SU-DHL-6 (cell line): Measurements from ENCODE around the gene PKD2.
"Not testable (repeated sequence)": the region's sequence is repeated elsewhere in the genome, so short reads cannot be mapped to it uniquely, and the experiment has no call there.

Source experiments
- H2AFZ ChIP-seq: fragments of 200-600 bp; sonication (generic); 2 replicates; pipeline ENCODE4 v1.6.1; 2014; ENCODE audit warnings: low read depth, mild to moderate bottlenecking, moderate library complexity, mixed read lengths, antibody characterized with exemption, low read length; ENCODE audit not compliant: severe bottlenecking
- H3F3A ChIP-seq: fragments of 200-600 bp; shearing (Covaris generic); 2 replicates; pipeline ENCODE4 v1.6.0; 2016; ENCODE audit warnings: antibody characterized with exemption, mild to moderate bottlenecking; ENCODE audit not compliant: insufficient read depth
- H3K27ac ChIP-seq: fragments of 200-600 bp; sonication (generic); 2 replicates; pipeline ENCODE4 v1.5.1; 2016; ENCODE audit warnings: low read depth, mild to moderate bottlenecking, low read length, moderate library complexity, mixed read lengths
- H3K27me3 ChIP-seq: fragments of 200-600 bp; sonication (generic), shearing (Covaris generic); 2 replicates; pipeline ENCODE4 v1.6.0; 2014; ENCODE audit warnings: mild to moderate bottlenecking, low read length
- H3K36me3 ChIP-seq: fragments of 200-600 bp; sonication (generic); 2 replicates; pipeline ENCODE4 v1.6.1; 2014; ENCODE audit warnings: mild to moderate bottlenecking, low read length, mixed read lengths
- H3K4me2 ChIP-seq: fragments of 300-600, 200-600 bp; shearing (Covaris generic), sonication (generic); 2 replicates; pipeline ENCODE4 v1.6.0; 2014; ENCODE audit warnings: low read length, low read depth, mild to moderate bottlenecking; ENCODE audit not compliant: poor library complexity, severe bottlenecking
- H3K4me3 ChIP-seq: fragments of 200-600 bp; sonication (generic); 2 replicates; pipeline ENCODE4 v1.5.1; 2014; ENCODE audit warnings: antibody characterized with exemption, low read length, mild to moderate bottlenecking, mixed read lengths; ENCODE audit not compliant: insufficient read depth, poor library complexity, severe bottlenecking
- H3K79me2 ChIP-seq: fragments of 200-600 bp; sonication (generic); 2 replicates; pipeline ENCODE4 v1.6.1; 2014; ENCODE audit warnings: mild to moderate bottlenecking, low read length, moderate library complexity; ENCODE audit not compliant: insufficient read depth
- H3K9ac ChIP-seq: fragments of 200-600 bp; sonication (generic); 2 replicates; pipeline ENCODE4 v1.7.0; 2014; ENCODE audit warnings: mild to moderate bottlenecking, low read length
- H3K9me2 ChIP-seq: fragments of 200-600 bp; sonication (generic); replicated peaks from 2 replicates; pipeline ENCODE4 v1.6.1; 2014; ENCODE audit warnings: low read length; ENCODE audit not compliant: insufficient read depth
- H3K9me3 ChIP-seq: fragments of 200-600 bp; sonication (generic); 2 replicates; pipeline ENCODE4 v1.6.1; 2014; ENCODE audit warnings: low read length, mixed read lengths; ENCODE audit not compliant: insufficient read depth
- H4K20me1 ChIP-seq: fragments of 200-600 bp; sonication (generic); 2 replicates; pipeline ENCODE4 v1.6.1; 2014; ENCODE audit warnings: low read depth, mild to moderate bottlenecking, antibody characterized with exemption, low read length, moderate library complexity, mixed read lengths
- EZH2phosphoT487 ChIP-seq: fragments of 200-600 bp; sonication (generic), shearing (Covaris generic); conservative IDR thresholded peaks from 2 replicates; pipeline ENCODE4 v1.6.1; 2018; ENCODE audit warnings: mild to moderate bottlenecking, antibody characterized with exemption, low read length, moderate library complexity, mixed read lengths
- TF ChIP-seq, protein P1 (sequence below): fragments of 200-600 bp; sonication (generic); IDR thresholded peaks from one replicate; pipeline ENCODE4 v1.5.1; 2017; ENCODE audit warnings: antibody characterized with exemption, mild to moderate bottlenecking, low read length, moderate library complexity; ENCODE audit not compliant: insufficient read depth, poor library complexity, severe bottlenecking

The PKD2 gene

DNA sequence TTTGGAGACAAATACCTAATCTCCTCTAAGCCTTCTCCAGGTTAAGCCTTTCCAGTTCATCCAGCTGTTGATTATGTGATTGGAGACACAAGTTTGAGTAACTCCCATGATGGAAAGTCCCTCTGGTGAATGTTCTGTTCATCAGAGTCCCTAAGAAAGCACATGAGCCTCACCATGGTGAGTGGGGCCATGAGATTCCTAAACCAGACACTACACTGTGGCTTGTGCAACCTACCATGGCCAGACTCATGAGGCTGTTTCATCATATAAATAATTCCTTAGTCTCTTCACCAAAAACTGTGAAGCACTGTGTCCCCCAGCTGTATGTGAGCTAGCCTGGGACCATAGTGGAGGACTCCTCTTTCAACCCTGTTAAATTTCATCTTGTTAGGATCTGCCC is 14.4 kb downstream of the PKD2 start:
- H3K27me3 ChIP-seq, result no peaks in the 10 kb centered on the region
- H3K4me3 ChIP-seq, result no peak overlapping the region
- H3K36me3 ChIP-seq, result no peaks in the 10 kb centered on the region
- no peak overlapping the region for H2AFZ ChIP-seq
- H4K20me1 ChIP-seq, result no peaks in the 10 kb centered on the region
- H3K4me2 ChIP-seq, result no peak overlapping the region
- TF ChIP-seq EZH2phosphoT487, result no peak
- TF ChIP-seq, protein P1, sequence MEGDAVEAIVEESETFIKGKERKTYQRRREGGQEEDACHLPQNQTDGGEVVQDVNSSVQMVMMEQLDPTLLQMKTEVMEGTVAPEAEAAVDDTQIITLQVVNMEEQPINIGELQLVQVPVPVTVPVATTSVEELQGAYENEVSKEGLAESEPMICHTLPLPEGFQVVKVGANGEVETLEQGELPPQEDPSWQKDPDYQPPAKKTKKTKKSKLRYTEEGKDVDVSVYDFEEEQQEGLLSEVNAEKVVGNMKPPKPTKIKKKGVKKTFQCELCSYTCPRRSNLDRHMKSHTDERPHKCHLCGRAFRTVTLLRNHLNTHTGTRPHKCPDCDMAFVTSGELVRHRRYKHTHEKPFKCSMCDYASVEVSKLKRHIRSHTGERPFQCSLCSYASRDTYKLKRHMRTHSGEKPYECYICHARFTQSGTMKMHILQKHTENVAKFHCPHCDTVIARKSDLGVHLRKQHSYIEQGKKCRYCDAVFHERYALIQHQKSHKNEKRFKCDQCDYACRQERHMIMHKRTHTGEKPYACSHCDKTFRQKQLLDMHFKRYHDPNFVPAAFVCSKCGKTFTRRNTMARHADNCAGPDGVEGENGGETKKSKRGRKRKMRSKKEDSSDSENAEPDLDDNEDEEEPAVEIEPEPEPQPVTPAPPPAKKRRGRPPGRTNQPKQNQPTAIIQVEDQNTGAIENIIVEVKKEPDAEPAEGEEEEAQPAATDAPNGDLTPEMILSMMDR, result no peak
- H3K9me3 ChIP-seq, result no peaks in the 10 kb centered on the region
- no peaks in the 10 kb centered on the region for H3K9me2 ChIP-seq
- H3K27ac ChIP-seq, result no peak overlapping the region
- no peak overlapping the region for H3K9ac ChIP-seq
- no peaks in the 10 kb centered on the region for H3K79me2 ChIP-seq
- no peaks in the 10 kb centered on the region for H3F3A ChIP-seq

DNA sequence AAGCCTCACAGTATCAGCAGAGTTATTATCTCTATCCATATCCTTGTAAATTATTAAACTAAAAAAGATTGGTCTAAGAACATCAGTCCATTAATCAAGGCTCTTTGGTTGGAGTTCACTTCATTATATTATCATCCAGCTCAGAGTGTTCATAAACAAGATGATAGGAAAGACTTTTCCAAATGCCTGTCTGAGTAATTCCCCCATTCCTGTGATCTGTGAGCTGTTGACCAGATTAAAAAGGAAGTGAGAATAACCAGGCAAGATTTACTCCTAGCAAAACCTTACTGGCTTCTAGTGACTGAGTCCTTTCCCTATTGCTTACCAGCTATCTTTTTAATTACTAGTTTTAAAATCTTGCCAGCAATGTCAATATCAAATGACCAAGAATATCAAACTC is 14.9 kb downstream of the PKD2 start:
- Histone ChIP-seq H3F3A (no peaks in the 10 kb centered on the region), H3K27me3 (no peaks in the 10 kb centered on the region), H3K4me3 (no peak overlapping the region), H3K9me3 (no peaks in the 10 kb centered on the region), H4K20me1 (no peaks in the 10 kb centered on the region), H2AFZ (no peak overlapping the region), H3K4me2 (no peak overlapping the region), H3K27ac (no peak overlapping the region), H3K36me3 (no peaks in the 10 kb centered on the region), H3K9ac (no peak overlapping the region), H3K79me2 (no peaks in the 10 kb centered on the region), H3K9me2 (no peaks in the 10 kb centered on the region)
- TF ChIP-seq, protein P1, result no peak
- no peak for TF ChIP-seq EZH2phosphoT487

DNA sequence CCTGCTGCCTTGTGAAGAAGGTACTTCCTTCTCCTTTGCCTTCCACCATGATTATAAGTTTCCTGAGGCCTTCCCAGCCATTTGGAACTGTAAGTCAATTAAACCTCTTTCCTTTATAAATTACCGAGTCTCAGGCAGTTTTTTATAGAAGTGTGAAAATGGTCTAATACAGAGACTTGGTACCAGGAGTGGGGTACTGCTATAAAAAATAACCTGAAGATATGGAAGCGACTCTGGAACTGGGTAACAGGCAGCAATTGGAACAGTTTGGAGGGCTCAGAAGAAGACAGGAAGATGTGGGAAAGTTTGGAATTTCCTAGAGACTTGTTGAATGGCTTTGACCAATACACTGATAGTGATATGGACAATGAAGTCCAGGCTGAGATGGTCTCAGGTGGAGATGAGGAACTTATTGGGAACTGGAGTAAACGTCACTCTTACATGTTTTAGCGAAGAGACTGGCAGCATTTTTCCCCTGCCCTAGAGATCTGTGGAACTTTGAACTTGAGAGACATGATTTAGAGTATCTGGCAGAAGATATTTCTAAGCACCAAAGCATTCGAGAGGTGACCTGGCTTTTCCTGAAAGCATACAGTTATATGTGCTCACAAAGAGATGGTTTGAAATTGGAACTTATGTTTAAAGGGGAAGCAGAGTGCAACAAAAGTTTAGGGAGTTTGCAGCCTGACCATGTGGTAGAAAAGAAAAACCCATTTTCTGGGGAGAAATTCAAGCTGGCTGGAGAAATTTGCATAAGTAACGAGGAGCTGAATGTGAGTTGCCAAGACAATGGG is 18.6 kb downstream of the PKD2 start:
- H3K27ac ChIP-seq, H3K36me3 ChIP-seq, H3F3A ChIP-seq, H3K4me2 ChIP-seq, H3K4me3 ChIP-seq, H3K9me3 ChIP-seq, H3K79me2 ChIP-seq, H3K27me3 ChIP-seq, H3K9ac ChIP-seq, H3K9me2 ChIP-seq, H2AFZ ChIP-seq, H4K20me1 ChIP-seq: not testable (repeated sequence)
